GM18505 (cell line): Measurements from ENCODE around the gene CIDEA.

Source experiments
- ATAC-seq: cut with Tn5 transposase; IDR thresholded peaks from one replicate; pipeline ENCODE4 v1.9.1; 2021; ENCODE audit not compliant: unreplicated experiment
- POLR2A ChIP-seq: IDR thresholded peaks from 4 replicates; pipeline ENCODE4 v1.6.1; 2011; ENCODE audit warnings: borderline replicate concordance; ENCODE audit not compliant: insufficient read depth, insufficient read length; ENCODE audit errors: extremely low read depth

Gene CIDEA

DNA sequence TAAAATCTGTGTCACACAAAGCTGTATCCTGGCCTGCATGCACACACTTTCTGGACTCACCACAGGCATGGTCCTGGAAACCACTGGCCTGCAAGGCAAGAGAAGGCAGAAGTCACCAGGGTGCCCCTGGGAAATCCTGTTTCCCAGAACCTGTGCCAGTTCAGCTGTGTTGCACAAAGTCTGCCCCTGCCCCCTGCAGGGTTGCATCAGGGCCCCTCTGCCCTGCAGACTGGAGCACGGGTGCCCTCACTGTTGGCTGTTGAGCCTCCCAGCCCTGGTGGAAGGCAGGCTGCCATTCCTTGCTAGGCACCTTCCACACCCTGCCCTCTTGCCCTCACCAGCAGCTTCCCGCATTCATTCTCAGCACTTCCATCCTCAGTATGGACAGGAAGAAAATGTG is 35.9 kb downstream of the CIDEA start:
- ATAC-seq: no peak
- TF ChIP-seq POLR2A: no peak

DNA sequence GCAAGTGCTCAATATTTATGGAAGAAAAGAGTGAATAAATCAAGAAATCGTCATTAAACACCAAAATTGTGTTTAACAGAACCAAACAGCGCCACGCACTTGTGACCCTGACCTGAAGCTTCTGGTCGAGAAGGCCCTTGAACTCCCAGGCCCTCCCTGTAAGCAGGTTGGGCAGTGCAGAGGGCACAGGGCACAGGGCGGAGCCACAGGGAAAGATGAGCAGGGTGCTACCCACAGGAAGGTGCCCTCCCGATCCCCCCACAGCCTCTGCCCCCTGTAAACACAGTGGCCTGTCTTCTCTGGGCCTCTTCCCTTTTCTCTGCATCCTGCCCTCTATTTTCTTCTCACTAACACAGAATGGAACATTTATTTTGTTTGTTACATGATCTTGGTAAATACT is 37.0 kb downstream of the CIDEA start:
- TF ChIP-seq POLR2A: no peak
- ATAC-seq: no peak

DNA sequence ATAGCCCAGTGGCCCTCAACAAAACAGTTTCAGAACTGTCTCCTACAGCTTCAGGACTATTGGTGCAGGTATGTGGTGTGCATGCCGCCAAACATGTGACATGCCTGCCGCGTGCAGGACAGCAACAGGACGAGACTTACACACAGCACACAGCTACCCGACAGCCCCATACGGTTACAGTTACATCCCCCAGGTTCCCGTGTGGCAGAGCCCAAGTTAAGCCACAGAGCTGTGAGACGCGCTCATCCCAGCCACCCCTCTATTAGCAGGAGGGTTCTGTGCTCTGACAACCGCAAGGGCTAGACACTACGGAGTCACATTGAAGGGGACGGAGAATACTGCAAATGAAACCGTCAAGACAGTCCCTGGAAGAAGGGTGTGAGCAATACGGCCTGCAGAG is 37.5 kb downstream of the CIDEA start:
- no peak for TF ChIP-seq POLR2A
- no peak for ATAC-seq

DNA sequence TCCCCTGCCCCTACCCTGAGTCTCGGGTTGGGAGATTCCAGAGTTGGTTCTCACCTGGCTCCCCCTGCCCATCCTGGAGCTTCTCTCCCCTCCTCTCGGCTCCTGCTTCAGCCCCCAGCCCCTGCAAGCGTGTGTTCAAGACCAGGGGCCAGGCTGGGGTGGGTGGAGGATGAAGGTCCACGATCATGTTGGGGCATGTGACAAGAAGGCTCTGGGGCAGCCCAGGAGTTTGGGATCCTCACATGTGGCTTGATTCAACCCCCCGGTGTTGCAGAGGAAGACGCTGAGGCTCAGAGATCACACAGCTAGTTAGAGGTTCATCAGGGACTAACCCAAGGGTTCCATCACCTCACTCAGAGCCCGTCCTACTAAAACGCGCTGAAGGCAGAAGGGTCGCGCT is 39.7 kb downstream of the CIDEA start:
- no peak for TF ChIP-seq POLR2A
- no peak for ATAC-seq

DNA sequence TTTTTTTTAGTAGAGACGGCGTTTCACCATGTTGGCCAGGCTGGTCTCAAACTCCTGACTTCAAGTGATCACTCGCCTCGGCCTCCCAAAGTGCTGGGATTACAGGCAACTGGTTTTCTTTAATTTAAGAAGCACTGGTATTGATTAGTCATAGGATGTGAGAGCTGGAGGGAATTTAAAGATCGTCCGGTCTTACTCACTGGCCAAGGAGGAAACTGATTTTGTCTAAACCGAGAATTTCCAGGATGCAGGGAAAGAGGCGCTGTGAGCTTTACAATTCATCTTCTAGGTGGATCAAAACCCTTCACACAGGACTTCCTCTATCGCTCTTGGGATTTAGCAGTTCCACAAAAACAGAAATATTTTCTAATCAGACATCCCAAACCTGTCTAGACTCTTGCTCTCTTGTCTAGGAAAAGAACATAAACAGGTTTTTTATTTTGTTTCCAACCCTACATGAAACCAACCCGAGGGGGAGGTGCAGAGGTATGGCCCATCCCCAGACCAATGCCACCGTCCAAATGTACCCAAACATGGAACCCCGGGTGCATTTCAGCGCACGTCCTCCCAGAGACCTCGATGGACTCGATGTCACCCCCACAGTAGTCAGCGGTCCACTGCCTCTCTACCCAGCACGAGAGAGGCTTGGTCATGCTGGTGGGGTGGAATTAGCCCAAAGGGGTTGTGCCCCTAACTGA is 41.4 kb downstream of the CIDEA start:
- no peak for TF ChIP-seq POLR2A
- no peak for ATAC-seq

DNA sequence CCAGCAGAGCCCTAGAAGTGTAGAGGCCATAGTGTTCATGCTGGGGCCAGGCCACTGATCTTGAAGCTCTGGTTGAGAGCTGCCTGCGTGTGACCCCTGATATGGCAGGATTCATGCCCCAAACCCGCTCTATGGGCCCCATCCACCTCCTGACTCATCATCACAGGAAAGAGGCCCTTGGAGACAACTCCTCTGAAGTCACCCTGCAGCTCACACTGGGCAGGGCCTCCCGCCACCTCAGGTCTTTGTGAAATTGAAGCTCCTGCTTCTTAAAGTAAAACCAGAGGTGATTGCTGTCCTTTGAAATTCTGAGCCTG is 41.9 kb downstream of the CIDEA start:
- no peak for TF ChIP-seq POLR2A
- ATAC-seq: no peak

DNA sequence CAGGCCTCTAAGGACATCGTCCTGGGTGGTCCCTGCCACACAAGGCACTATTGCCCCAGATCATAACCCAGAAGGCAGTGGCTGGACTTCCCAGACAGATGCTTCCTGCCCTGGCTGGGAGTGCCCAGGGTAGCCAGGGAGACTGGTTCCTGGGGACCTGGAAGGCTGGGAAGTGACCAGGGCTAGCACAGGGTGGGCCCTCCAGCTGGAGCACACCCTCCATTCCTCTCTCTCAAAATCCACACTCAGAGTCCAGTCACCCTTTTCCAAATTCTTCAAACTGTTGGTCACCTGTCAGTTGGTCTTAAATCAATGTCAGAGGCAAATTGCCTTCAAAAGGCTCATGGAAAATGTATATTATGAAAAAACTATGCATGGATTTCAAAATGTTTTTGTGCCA is 42.3 kb downstream of the CIDEA start:
- TF ChIP-seq POLR2A: no peak
- no peak for ATAC-seq

DNA sequence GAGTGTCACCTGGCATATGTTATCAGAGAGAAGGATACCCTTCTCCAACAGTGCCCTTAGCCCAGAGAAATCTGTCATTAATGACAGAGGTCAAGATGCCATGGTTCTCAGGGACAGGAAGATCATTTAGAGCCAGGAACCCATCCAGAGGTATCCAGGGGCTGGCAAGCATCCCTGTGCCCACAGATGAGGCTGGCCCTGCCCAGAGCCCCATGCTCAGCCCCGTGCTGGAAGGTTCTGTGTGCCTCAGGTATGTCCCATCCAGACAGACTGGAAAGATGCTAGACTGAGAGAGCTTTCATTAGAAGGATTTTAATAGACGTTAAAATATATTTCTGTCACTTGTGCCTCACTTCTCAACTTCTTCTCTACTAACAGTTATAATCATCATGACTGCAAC is 45.7 kb downstream of the CIDEA start:
- ATAC-seq: no peak
- TF ChIP-seq POLR2A: no peak

DNA sequence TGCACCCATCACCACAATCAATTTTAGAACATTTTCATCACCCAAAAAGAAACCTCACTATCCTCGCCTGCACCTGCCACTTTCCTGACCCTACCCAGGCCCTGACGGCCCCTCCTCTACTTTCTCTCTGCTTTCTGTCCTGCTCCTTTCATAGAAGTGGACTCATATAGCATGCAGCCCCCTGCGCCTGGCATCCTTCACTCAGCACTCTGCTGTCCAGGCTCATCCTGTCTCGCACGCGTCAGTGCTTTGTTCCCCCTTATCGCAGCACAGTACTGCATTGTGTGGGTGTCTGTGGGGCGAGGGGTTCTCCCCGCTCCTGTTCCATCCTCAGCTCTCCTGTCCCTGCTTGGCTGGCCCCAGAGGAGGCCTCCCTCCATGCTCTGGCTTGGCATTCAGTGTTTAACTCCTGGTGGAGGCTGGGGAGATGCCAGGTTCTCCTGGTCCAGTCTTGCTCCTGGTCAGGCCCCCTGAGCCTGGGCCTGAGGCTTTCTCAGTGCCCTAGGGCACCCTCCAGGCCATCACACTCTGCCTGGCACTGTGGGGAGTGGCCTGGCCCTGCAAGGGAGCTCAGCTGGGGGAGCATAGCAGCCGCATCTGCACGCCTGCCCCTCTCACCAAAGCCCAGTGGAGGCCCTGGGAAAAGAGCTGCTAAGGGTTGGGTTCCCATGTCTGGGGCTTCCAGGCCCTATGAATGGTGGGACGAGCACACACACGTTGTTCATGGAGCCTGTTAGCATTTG is 47.3 kb downstream of the CIDEA start:
- TF ChIP-seq POLR2A: no peak
- no peak for ATAC-seq

DNA sequence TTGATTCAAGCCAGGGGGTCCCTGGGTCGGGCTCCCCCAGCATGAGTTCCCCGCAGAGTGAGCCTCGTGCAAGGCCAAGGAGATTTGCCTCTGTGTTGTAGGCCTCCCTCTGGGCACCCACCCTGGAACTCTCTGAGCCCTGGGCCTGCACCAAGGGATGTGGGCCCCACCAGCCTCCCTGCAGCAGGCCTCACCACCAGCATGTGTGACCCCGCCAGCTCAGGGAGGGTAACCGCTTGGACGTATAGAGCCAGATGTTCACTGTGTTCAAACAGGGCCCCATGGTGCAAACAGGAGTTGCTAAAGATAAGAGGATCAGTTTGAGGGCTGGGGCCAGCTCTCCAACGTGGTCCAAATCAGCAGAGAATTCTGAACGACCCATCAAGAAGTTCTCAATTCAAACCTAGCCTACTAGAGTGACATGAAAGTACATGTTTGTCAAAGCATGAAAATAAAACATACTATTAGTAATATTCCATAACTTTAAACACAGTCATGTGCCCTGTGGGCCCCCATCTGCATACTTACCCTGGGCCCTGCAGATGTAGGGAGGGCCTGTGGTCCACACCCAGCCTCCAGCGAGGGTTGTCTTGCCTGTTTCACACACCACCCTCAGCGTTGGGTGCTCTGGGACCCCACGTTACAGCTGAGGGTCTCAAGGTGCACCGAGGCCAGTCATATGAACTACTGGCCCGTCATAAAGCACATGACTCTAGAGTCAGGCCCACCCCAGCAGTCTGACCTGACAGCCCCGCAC is 48.4 kb downstream of the CIDEA start:
- TF ChIP-seq POLR2A: no peak
- ATAC-seq: no peak

DNA sequence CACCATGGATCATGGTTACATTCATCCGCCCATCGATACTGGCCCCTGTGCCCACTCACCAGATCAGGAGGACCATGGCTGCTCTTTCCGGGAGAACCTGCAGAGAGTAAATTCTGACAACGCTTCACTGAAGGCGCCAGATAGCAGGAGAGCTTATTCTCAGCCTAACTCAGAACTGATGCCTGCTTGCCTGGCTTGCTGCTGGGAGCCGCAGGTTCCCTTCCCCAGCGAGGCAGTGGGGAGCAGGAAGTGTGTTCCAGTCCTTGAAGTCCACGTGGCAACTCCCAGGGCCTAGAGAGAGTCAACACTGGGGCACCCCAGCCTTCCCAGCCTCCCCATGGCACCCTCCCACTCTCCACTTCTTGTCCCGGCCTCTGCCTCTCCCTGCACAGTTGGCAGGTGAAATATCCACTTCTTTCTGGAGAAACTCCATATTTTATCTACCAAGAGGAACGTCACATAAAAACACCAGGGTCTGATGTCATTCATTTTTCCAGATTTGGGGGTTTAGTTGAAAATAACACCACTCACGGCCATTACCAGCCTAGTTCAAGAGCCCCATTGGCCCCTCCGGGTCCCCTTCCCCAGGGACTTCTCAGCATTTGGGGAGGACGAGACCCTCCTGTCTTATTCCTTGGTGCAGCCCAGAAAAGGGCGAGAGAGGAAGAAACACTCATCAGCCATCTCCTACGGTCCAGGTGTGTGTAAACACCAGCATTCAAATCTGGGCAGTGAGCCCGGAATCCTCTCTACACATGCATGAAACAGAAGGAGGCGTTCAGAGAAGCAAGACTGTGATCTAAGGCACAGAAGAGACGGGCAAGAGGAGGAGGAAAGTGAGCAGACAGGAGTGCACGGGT is 50.4 kb downstream of the CIDEA start:
- TF ChIP-seq POLR2A: no peak
- ATAC-seq: no peak

DNA sequence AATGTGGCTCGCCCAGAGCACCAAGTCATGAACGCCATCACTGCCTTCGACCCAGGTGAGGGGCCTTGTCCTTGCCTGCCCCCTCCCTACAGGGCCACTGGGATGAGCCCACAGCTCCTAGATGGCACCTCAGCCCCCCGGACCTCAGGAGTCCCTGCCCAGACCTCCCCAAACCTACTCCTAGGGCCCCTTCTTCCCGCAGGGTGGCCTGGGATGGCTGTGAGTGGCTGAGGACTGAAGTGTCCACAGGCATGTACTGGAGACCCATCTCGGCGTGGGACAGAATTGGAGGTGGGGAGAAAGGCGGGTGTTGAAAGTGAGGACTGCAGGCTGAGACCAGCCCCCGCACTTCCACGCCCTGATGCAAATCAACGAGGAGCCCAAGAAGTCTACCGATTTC is 51.0 kb downstream of the CIDEA start:
- ATAC-seq: no peak
- TF ChIP-seq POLR2A: no peak
